ENCODE data around the gene KLHDC10.

Gene KLHDC10

GRCh38 chr7:130140551-130141160, 70.3 kb downstream of the KLHDC10 start:
- Histone ChIP-seq H3K4me3 (ENCODE audit: insufficient read depth, low read length, poor library complexity, severe bottlenecking) (no peak overlapping the region), H3F3A (ENCODE audit: insufficient read depth) (0 out of 2 replicates have a peak, but pooled peaks cover 2% of the 10 kb centered on the region), H3K9me3 (ENCODE audit: insufficient read depth, low read length) (no peaks in the 10 kb centered on the region), H3K36me3 (ENCODE audit: low read length) (no peaks in the 10 kb centered on the region), H3K27ac (ENCODE audit: low read depth, low read length) (no peak overlapping the region), H3K79me2 (ENCODE audit: insufficient read depth, low read length) (no peaks in the 10 kb centered on the region), H2AFZ (ENCODE audit: low read depth, low read length, severe bottlenecking) (no peak overlapping the region), H3K4me2 (ENCODE audit: low read depth, low read length, poor library complexity, severe bottlenecking) (no peak overlapping the region), H3K9me2 (replicated peaks; ENCODE audit: insufficient read depth, low read length) (no peaks in the 10 kb centered on the region), H3K27me3 (ENCODE audit: low read length) (no peaks in the 10 kb centered on the region), H3K9ac (ENCODE audit: low read length) (no peak overlapping the region), H4K20me1 (ENCODE audit: low read depth, low read length) (no peaks in the 10 kb centered on the region)
- no peak for TF ChIP-seq EZH2phosphoT487 (conservative IDR thresholded peaks at IDR 0.05; ENCODE audit: low read length)
- no peak for TF ChIP-seq CTCF (IDR thresholded peaks at IDR 0.05; ENCODE audit: insufficient read depth, low read length, poor library complexity, severe bottlenecking)

GRCh38 chr7:130141161-130141883, 71.0 kb downstream of the KLHDC10 start:
- Histone ChIP-seq H3K27ac (ENCODE audit: low read depth, low read length) (no peak overlapping the region), H3K79me2 (ENCODE audit: insufficient read depth, low read length) (no peaks in the 10 kb centered on the region), H3K4me2 (ENCODE audit: low read depth, low read length, poor library complexity, severe bottlenecking) (no peak overlapping the region), H3K36me3 (ENCODE audit: low read length) (no peaks in the 10 kb centered on the region), H3F3A (ENCODE audit: insufficient read depth) (0 out of 2 replicates have a peak, but pooled peaks cover 5% of the 10 kb centered on the region), H3K9me2 (replicated peaks; ENCODE audit: insufficient read depth, low read length) (no peaks in the 10 kb centered on the region), H4K20me1 (ENCODE audit: low read depth, low read length) (no peaks in the 10 kb centered on the region), H3K9me3 (ENCODE audit: insufficient read depth, low read length) (no peaks in the 10 kb centered on the region), H3K4me3 (ENCODE audit: insufficient read depth, low read length, poor library complexity, severe bottlenecking) (no peak overlapping the region), H3K9ac (ENCODE audit: low read length) (no peak overlapping the region), H3K27me3 (ENCODE audit: low read length) (no peaks in the 10 kb centered on the region), H2AFZ (ENCODE audit: low read depth, low read length, severe bottlenecking) (no peak overlapping the region)
- no peak for TF ChIP-seq EZH2phosphoT487 (conservative IDR thresholded peaks at IDR 0.05; ENCODE audit: low read length)
- no peak for TF ChIP-seq CTCF (IDR thresholded peaks at IDR 0.05; ENCODE audit: insufficient read depth, low read length, poor library complexity, severe bottlenecking)

GRCh38 chr7:130141884-130142653, 71.7 kb downstream of the KLHDC10 start:
- no peaks in the 10 kb centered on the region for H3K79me2 ChIP-seq (ENCODE audit: insufficient read depth, low read length)
- H3F3A ChIP-seq (ENCODE audit: insufficient read depth), result 0 out of 2 replicates have a peak, but pooled peaks cover 5% of the 10 kb centered on the region
- no peaks in the 10 kb centered on the region for H3K9me3 ChIP-seq (ENCODE audit: insufficient read depth, low read length)
- H4K20me1 ChIP-seq (ENCODE audit: low read depth, low read length), result no peaks in the 10 kb centered on the region
- TF ChIP-seq EZH2phosphoT487 (conservative IDR thresholded peaks at IDR 0.05; ENCODE audit: low read length) (no peak), CTCF (IDR thresholded peaks at IDR 0.05; ENCODE audit: insufficient read depth, low read length, poor library complexity, severe bottlenecking) (no peak)
- H3K9me2 ChIP-seq (replicated peaks; ENCODE audit: insufficient read depth, low read length), result no peaks in the 10 kb centered on the region
- H3K27ac ChIP-seq (ENCODE audit: low read depth, low read length), result no peak overlapping the region
- no peak overlapping the region for H3K4me2 ChIP-seq (ENCODE audit: low read depth, low read length, poor library complexity, severe bottlenecking)
- H2AFZ ChIP-seq (ENCODE audit: low read depth, low read length, severe bottlenecking), result no peak overlapping the region
- no peak overlapping the region for H3K9ac ChIP-seq (ENCODE audit: low read length)
- no peaks in the 10 kb centered on the region for H3K36me3 ChIP-seq (ENCODE audit: low read length)
- no peaks in the 10 kb centered on the region for H3K27me3 ChIP-seq (ENCODE audit: low read length)
- no peak overlapping the region for H3K4me3 ChIP-seq (ENCODE audit: insufficient read depth, low read length, poor library complexity, severe bottlenecking)
